Smooth muscle cell (in vitro differentiated cells): ENCODE measurements around the gene MYO16. TPM values are rescaled to one million over a fixed set of nuclear protein-coding genes. Genes with fewer than 3 reads are reported as not detected.

Experiments used
- DNase-seq: peaks from one replicate; lab custom pipeline; 2025; ENCODE audit not compliant: unreplicated experiment; lab: John Stamatoyannopoulos, UW
- H2AFZ ChIP-seq: fragments of 200-600 bp; sonication (generic); 2 replicates; pipeline ENCODE4 v1.6.0; 2016; ENCODE audit warnings: antibody characterized with exemption, low read depth, mild to moderate bottlenecking
- H3F3A ChIP-seq: fragments of 200-600 bp; sonication (generic); 2 replicates; pipeline ENCODE4 v1.6.0; 2017; ENCODE audit warnings: antibody characterized with exemption, low read depth
- H3K27ac ChIP-seq: fragments of 200-600 bp; sonication (generic); 2 replicates; pipeline ENCODE4 v1.5.1; 2016; ENCODE audit warnings: low read depth, mild to moderate bottlenecking
- H3K27me3 ChIP-seq: fragments of 200-600 bp; sonication (generic); 2 replicates; pipeline ENCODE4 v1.6.1; 2016; ENCODE audit warnings: low read depth, mild to moderate bottlenecking
- H3K36me3 ChIP-seq: fragments of 200-600 bp; sonication (generic); 2 replicates; pipeline ENCODE4 v1.5.1; 2016; ENCODE audit warnings: low read depth
- H3K4me1 ChIP-seq: fragments of 200-600 bp; sonication (generic); 2 replicates; pipeline ENCODE4 v1.5.1; 2016; ENCODE audit warnings: low read depth
- H3K4me2 ChIP-seq: fragments of 200-600 bp; sonication (generic); 2 replicates; pipeline ENCODE4 v1.6.0; 2016; ENCODE audit warnings: mild to moderate bottlenecking
- H3K4me3 ChIP-seq: fragments of 200-600 bp; sonication (generic); 2 replicates; pipeline ENCODE4 v1.5.1; 2016; ENCODE audit warnings: mild to moderate bottlenecking
- H3K79me2 ChIP-seq: fragments of 200-600 bp; sonication (generic); 2 replicates; pipeline ENCODE4 v1.6.0; 2016; ENCODE audit warnings: low read depth, mild to moderate bottlenecking
- H3K9ac ChIP-seq: fragments of 200-600 bp; sonication (generic); 2 replicates; pipeline ENCODE4 v1.6.0; 2016; ENCODE audit warnings: low read depth
- H3K9me3 ChIP-seq: fragments of 200-600 bp; sonication (generic); replicated peaks from 2 replicates; pipeline ENCODE4 v1.5.1; 2016; ENCODE audit warnings: low read depth
- H4K20me1 ChIP-seq: fragments of 200-600 bp; sonication (generic); 2 replicates; pipeline ENCODE4 v1.6.0; 2016; ENCODE audit warnings: low read depth
- CTCF ChIP-seq: fragments of 200-600 bp; sonication (generic); IDR thresholded peaks from 2 replicates; pipeline ENCODE4 v1.5.1; 2017; ENCODE audit warnings: borderline replicate concordance, mild to moderate bottlenecking, antibody characterized with exemption; ENCODE audit not compliant: insufficient read depth, poor library complexity, severe bottlenecking
- WGBS: methylation state at CpG from one replicate; pipeline ENCODE4 v1.1.7; 2016; ENCODE audit warnings: low lambda C conversion rate; 5-methylcytosine and 5-hydroxymethylcytosine counted together
- polyA plus RNA-seq: library from polyadenylated mRNA; unstranded; fragments of >200 nt; fragmentation: Nextera tagmentation; extraction: Ambion mirVana; gene quantifications from 2 replicates; pipeline ENCODE4 v1.2.1, GENCODE V29; 2016
- total RNA-seq: library from RNA; depleted of rRNA; stranded (reverse); fragments of >200 nt; gene quantifications from 2 replicates; pipeline ENCODE4 v1.2.3, GENCODE V29; 2014

Gene MYO16
- total and polyA plus RNA-seq, 2 experiments from 2014 or later, result not detected

GRCh38 chr13:109033090-109033489, 403.7 kb downstream of the MYO16 start:
- Histone ChIP-seq H2AFZ (no peak overlapping the region), H3K9me3 (no peaks in the 10 kb centered on the region), H3K4me1 (no peaks in the 10 kb centered on the region), H3K27ac (no peak overlapping the region), H4K20me1 (no peaks in the 10 kb centered on the region), H3K36me3 (no peaks in the 10 kb centered on the region), H3K79me2 (no peaks in the 10 kb centered on the region), H3K9ac (no peak overlapping the region), H3K4me2 (no peak overlapping the region), H3K27me3 (no peaks in the 10 kb centered on the region), H3F3A (no peaks in the 10 kb centered on the region), H3K4me3 (no peak overlapping the region)
- TF ChIP-seq CTCF, result no peak
- DNase-seq, result no peak
- WGBS, result 80% methylated on average over 7 of the region's 7 CpGs

GRCh38 chr13:109036078-109036780, 406.8 kb downstream of the MYO16 start:
- H3K79me2 ChIP-seq, result no peaks in the 10 kb centered on the region
- 92% methylated on average over 7 of the region's 7 CpGs for WGBS
- no peaks in the 10 kb centered on the region for H3K27me3 ChIP-seq
- no peaks in the 10 kb centered on the region for H3F3A ChIP-seq
- no peak for DNase-seq
- no peak overlapping the region for H3K4me2 ChIP-seq
- no peaks in the 10 kb centered on the region for H4K20me1 ChIP-seq
- no peak overlapping the region for H3K9ac ChIP-seq
- H2AFZ ChIP-seq, result no peak overlapping the region
- no peaks in the 10 kb centered on the region for H3K4me1 ChIP-seq
- H3K36me3 ChIP-seq, result no peaks in the 10 kb centered on the region
- no peak overlapping the region for H3K27ac ChIP-seq
- no peak for TF ChIP-seq CTCF
- no peak overlapping the region for H3K4me3 ChIP-seq
- H3K9me3 ChIP-seq, result no peaks in the 10 kb centered on the region

GRCh38 chr13:109043636-109044035, 414.2 kb downstream of the MYO16 start:
- DNase-seq, result no peak
- H3F3A ChIP-seq, result no peaks in the 10 kb centered on the region
- H3K4me3 ChIP-seq, result no peak overlapping the region
- H3K4me1 ChIP-seq, result no peaks in the 10 kb centered on the region
- H2AFZ ChIP-seq, result no peak overlapping the region
- H3K9ac ChIP-seq, result no peak overlapping the region
- H3K4me2 ChIP-seq, result no peak overlapping the region
- no peak overlapping the region for H3K27ac ChIP-seq
- no peaks in the 10 kb centered on the region for H3K79me2 ChIP-seq
- no peaks in the 10 kb centered on the region for H3K36me3 ChIP-seq
- no peaks in the 10 kb centered on the region for H3K27me3 ChIP-seq
- TF ChIP-seq CTCF, result no peak
- WGBS, result 89% methylated on average over 3 of the region's 3 CpGs
- H4K20me1 ChIP-seq, result no peaks in the 10 kb centered on the region
- no peaks in the 10 kb centered on the region for H3K9me3 ChIP-seq

GRCh38 chr13:109055850-109056249, 426.4 kb downstream of the MYO16 start:
- no peak overlapping the region for H3K4me2 ChIP-seq
- no peaks in the 10 kb centered on the region for H4K20me1 ChIP-seq
- H3K4me3 ChIP-seq, result no peak overlapping the region
- H3K27ac ChIP-seq, result no peak overlapping the region
- no peaks in the 10 kb centered on the region for H3K36me3 ChIP-seq
- DNase-seq, result no peak
- TF ChIP-seq CTCF, result no peak
- H3K4me1 ChIP-seq, result no peaks in the 10 kb centered on the region
- no peaks in the 10 kb centered on the region for H3K79me2 ChIP-seq
- H2AFZ ChIP-seq, result no peak overlapping the region
- no peaks in the 10 kb centered on the region for H3K9me3 ChIP-seq
- H3K27me3 ChIP-seq, result peaks cover 1% of the 10 kb centered on the region
- no peak overlapping the region for H3K9ac ChIP-seq
- H3F3A ChIP-seq, result no peaks in the 10 kb centered on the region
